ENCODE data around the gene UVRAG.

UVRAG gene

GRCh38 chr11:75810637-75811390 lies 4.2 kb upstream of the UVRAG start:
- DNase-seq: no peak

- DNase-seq: no peak
Observed at GRCh38 chr11:75811485-75811884, 3.5 kb upstream of the UVRAG start.

GRCh38 chr11:75812542-75813040 lies 2.4 kb upstream of the UVRAG start:
- DNase-seq: no peak

- no peak for DNase-seq
Observed at GRCh38 chr11:75813124-75813523, 1.9 kb upstream of the UVRAG start.

- no peak for DNase-seq
Observed at GRCh38 chr11:75813622-75814039, 1.4 kb upstream of the UVRAG start.

- DNase-seq: no peak
Observed at GRCh38 chr11:75814363-75814676, 690 bp upstream of the UVRAG start.

GRCh38 chr11:75815345-75816168 lies 547 bp downstream of the UVRAG start:
- no peak for DNase-seq

GRCh38 chr11:75816561-75817239 lies 1.7 kb downstream of the UVRAG start:
- DNase-seq: peak; percentile 59

GRCh38 chr11:75820645-75821044 lies 5.6 kb downstream of the UVRAG start:
- no peak for DNase-seq

GRCh38 chr11:75821202-75821601 lies 6.2 kb downstream of the UVRAG start:
- DNase-seq: no peak

GRCh38 chr11:75822541-75822940 lies 7.5 kb downstream of the UVRAG start:
- no peak for DNase-seq

- no peak for DNase-seq
Observed at GRCh38 chr11:75823415-75823814, 8.4 kb downstream of the UVRAG start.

- DNase-seq: no peak
Observed at GRCh38 chr11:75823946-75824345, 8.9 kb downstream of the UVRAG start.

GRCh38 chr11:75826461-75827230 lies 11.6 kb downstream of the UVRAG start:
- DNase-seq: no peak

GRCh38 chr11:75827562-75827961 lies 12.6 kb downstream of the UVRAG start:
- DNase-seq: no peak

GRCh38 chr11:75831915-75832502 lies 17.0 kb downstream of the UVRAG start:
- no peak for DNase-seq

GRCh38 chr11:75834728-75835127 lies 19.7 kb downstream of the UVRAG start:
- no peak for DNase-seq

- no peak for DNase-seq
Observed at GRCh38 chr11:75836417-75836816, 21.4 kb downstream of the UVRAG start.

- no peak for DNase-seq
Observed at GRCh38 chr11:75839851-75840250, 24.8 kb downstream of the UVRAG start.

- no peak for DNase-seq
Observed at GRCh38 chr11:75840522-75840921, 25.5 kb downstream of the UVRAG start.

- DNase-seq: no peak
Observed at GRCh38 chr11:75841739-75842138, 26.7 kb downstream of the UVRAG start.

- no peak for DNase-seq
Observed at GRCh38 chr11:75845324-75845723, 30.3 kb downstream of the UVRAG start.

All from NCI-H2227 treated with DMSO at 0.1 percent for 48 hours (cell line).